ENCODE results near the gene MOK.

The MOK gene

DNA sequence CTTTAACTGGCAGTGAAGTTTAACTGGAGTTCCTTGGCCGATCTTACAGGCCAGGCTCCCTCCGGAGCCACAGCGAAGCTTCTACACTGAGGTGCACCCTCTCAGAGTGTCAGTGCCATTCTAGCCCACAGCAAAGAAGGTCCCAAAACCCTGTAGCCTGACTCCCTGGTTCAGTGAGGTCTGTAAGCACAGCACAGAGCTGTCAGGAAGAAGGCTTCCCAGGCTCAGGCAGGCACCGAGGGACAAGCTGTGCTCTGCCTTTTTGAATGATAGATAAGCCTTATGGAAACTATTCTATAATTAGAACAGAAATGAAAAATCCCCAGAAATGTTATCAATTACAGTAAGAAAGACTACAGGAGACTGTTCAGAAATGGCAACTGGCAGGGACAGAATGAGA lies 40.2 kb downstream of the MOK start:
- DNase-seq (ENCODE audit: low read depth), result no peak
- H3K4me3 ChIP-seq (ENCODE audit: low read depth, low read length), result no peak overlapping the region
- TF ChIP-seq MYC (IDR thresholded peaks at IDR 0.05; ENCODE audit: low read depth, low read length) (no peak), POLR2A (IDR thresholded peaks at IDR 0.05; ENCODE audit: extremely low read depth, insufficient read length) (no peak)
- TF ChIP-seq, protein P1, sequence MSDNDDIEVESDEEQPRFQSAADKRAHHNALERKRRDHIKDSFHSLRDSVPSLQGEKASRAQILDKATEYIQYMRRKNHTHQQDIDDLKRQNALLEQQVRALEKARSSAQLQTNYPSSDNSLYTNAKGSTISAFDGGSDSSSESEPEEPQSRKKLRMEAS (IDR thresholded peaks at IDR 0.05; ENCODE audit: low read depth, low read length), result no peak

DNA sequence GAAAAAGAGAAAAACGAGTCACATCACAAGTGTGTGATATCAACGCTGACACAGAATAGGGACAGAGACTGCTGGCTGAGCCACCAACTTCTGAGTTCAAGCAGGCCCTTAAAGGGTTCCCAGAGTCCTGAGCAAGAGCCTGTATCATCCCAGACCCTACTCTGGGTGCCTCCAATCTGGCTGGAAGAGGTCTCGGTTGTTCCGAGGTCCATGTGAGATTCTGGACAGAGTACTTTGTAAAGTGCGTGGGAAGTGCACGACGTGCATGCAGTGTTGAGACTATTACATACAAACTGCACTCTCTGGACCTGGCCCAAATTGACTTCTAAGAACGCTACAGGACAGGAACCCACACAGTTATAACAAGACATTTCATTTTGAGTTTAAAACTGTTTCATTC lies 40.6 kb downstream of the MOK start:
- no peak for DNase-seq (ENCODE audit: low read depth)
- H3K4me3 ChIP-seq (ENCODE audit: low read depth, low read length), result no peak overlapping the region

DNA sequence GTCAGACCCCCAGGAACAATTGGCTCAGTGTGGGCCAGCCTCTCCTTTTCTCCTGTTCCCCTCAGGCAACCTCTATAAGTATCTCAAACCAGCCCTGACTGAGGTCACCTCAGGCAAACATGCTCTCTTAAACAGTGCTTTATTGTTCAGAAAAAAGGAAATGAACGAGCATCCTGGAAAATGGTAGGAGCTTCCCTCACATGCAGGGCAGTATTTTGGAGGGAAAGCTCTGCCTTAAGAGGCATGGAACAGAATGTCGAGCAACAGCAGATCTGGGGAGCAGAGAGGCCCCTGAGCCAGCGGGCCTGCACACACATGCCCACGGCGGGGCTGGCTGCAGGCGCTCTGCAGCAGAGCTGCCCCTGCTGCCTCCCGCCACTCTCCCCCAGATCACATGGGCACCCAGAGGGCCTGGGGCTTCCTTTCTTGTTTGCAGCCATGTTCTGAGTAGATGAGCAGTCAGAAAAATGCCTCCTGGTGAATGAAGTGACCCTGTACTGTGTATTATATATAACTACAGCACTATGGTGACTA lies 42.0 kb downstream of the MOK start:
- peak; percentile 70 for DNase-seq (ENCODE audit: low read depth)
- H3K4me3 ChIP-seq (ENCODE audit: low read depth, low read length), result no peak overlapping the region
- TF ChIP-seq, protein P2, sequence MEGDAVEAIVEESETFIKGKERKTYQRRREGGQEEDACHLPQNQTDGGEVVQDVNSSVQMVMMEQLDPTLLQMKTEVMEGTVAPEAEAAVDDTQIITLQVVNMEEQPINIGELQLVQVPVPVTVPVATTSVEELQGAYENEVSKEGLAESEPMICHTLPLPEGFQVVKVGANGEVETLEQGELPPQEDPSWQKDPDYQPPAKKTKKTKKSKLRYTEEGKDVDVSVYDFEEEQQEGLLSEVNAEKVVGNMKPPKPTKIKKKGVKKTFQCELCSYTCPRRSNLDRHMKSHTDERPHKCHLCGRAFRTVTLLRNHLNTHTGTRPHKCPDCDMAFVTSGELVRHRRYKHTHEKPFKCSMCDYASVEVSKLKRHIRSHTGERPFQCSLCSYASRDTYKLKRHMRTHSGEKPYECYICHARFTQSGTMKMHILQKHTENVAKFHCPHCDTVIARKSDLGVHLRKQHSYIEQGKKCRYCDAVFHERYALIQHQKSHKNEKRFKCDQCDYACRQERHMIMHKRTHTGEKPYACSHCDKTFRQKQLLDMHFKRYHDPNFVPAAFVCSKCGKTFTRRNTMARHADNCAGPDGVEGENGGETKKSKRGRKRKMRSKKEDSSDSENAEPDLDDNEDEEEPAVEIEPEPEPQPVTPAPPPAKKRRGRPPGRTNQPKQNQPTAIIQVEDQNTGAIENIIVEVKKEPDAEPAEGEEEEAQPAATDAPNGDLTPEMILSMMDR (IDR thresholded peaks at IDR 0.05; ENCODE audit: low read depth, low read length), result no peak
- no peak for TF ChIP-seq MYC (IDR thresholded peaks at IDR 0.05; ENCODE audit: low read depth, low read length)
- TF ChIP-seq POLR2A (IDR thresholded peaks at IDR 0.05; ENCODE audit: extremely low read depth, insufficient read length), result no peak
- TF ChIP-seq, protein P1 (IDR thresholded peaks at IDR 0.05; ENCODE audit: low read depth, low read length), result no peak; the same call in 1 of the 2 replicates

More for the DNA sequence above, 40.6 kb downstream of the MOK start:
- TF ChIP-seq POLR2A (IDR thresholded peaks at IDR 0.05; ENCODE audit: extremely low read depth, insufficient read length), result no peak
- TF ChIP-seq, protein P2 (IDR thresholded peaks at IDR 0.05; ENCODE audit: low read depth, low read length), result no peak

DNA sequence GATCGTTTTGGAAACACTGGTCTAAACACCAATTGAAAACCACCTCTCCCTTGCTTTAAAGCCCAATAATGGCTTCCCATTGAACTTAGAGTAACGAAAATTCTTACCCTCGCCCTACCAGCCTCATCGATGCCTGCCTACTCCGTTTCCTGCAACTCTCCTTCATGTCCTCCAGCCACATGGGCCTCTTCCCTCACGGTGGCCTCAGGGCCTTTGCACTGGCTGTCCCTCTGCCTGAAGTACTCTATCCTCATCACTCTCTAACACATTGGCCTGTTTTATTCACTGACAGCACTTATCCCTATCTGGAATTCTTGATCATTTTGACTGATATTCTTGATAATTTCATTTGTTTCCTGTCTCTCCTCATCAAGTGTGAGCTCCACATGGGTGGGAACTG lies 46.8 kb downstream of the MOK start:
- DNase-seq (ENCODE audit: low read depth), result no peak
- TF ChIP-seq, protein P2 (IDR thresholded peaks at IDR 0.05; ENCODE audit: low read depth, low read length), result no peak
- TF ChIP-seq MYC (IDR thresholded peaks at IDR 0.05; ENCODE audit: low read depth, low read length), result no peak
- TF ChIP-seq, protein P1 (IDR thresholded peaks at IDR 0.05; ENCODE audit: low read depth, low read length), result no peak
- no peak for TF ChIP-seq POLR2A (IDR thresholded peaks at IDR 0.05; ENCODE audit: extremely low read depth, insufficient read length)
- H3K4me3 ChIP-seq (ENCODE audit: low read depth, low read length), result no peak overlapping the region

DNA sequence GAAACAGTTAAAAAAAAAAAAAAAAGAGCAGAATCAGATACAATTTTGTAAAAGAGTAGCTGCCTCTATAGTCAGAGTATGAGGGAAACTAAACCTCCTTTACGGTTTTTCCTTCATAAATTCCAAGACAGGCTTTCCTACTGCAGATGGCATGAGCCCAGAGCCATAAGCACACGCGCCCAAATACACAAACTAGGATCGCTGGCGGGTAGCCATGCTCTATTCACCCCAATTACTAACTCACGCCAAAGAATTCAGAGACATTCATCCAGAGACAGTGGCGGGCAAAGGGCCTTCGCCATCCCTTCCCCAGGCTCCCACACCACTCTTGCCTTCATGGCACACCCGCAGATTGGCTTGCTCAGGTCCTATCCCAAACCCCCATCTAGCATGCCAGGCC lies 48.2 kb downstream of the MOK start:
- no peak overlapping the region for H3K4me3 ChIP-seq (ENCODE audit: low read depth, low read length)
- DNase-seq (ENCODE audit: low read depth), result no peak
- TF ChIP-seq, protein P1 (IDR thresholded peaks at IDR 0.05; ENCODE audit: low read depth, low read length), result no peak

DNA sequence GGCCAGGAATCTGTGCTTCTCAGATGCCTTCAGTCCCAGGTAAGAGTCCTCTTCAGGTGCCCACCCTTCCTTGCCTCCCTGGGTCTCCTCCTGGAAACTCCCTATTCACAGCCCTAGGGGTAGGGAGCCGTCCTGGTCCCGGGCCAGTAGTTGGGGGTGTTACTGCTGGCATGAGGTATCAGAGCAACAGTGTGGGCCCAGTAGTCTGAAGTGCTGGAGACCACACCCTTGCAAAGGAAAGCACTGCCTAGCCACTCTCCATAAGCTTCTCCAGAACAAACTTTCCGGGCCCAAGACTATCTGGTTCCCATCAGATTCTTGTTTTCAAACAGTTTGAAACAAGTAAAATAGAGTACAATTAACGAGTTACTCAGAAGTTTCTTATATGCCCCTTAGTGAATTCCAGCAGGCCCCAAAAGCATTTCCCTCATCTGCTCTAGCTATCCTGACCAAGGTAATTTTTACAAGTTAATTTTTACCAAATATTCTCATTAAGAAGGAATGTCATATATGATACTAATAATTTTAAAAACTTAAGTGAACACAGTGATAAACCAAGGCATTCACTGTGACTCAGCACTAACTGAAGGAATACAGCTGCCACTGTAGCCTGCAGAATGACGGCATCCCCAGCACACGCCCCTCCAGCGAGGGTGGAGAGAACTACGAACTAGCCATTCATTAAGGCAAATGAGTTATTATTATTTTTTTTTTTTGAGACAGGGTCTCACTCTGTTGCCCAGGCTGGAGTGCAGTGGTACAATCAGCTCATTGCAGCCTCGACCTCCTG lies 49.4 kb downstream of the MOK start:
- TF ChIP-seq MYC (IDR thresholded peaks at IDR 0.05; ENCODE audit: low read depth, low read length), result no peak
- TF ChIP-seq, protein P1 (IDR thresholded peaks at IDR 0.05; ENCODE audit: low read depth, low read length), result no peak
- TF ChIP-seq, protein P2 (IDR thresholded peaks at IDR 0.05; ENCODE audit: low read depth, low read length), result no peak
- TF ChIP-seq POLR2A (IDR thresholded peaks at IDR 0.05; ENCODE audit: extremely low read depth, insufficient read length), result no peak
- H3K4me3 ChIP-seq (ENCODE audit: low read depth, low read length), result no peak overlapping the region
- DNase-seq (ENCODE audit: low read depth), result peak; percentile 28

Data from NB4 (cell line).